Measurements from ENCODE around the gene RAB27A.
A peak's percentile ranks its signal among the peaks of the same experiment; 100 is the strongest.

RAB27A gene

GRCh38 chr15:55234104-55234799 is 55.4 kb downstream of the RAB27A start:
- DNase-seq (ENCODE audit: extremely low spot score, insufficient read length, low read depth) (no peak), FAIRE-seq (no peak)

GRCh38 chr15:55231455-55231854 is 58.2 kb downstream of the RAB27A start:
- FAIRE-seq = no peak

GRCh38 chr15:55230953-55231352 is 58.7 kb downstream of the RAB27A start:
- DNase-seq (ENCODE audit: extremely low spot score, insufficient read length, low read depth) = no peak
- no peak for FAIRE-seq

More at GRCh38 chr15:55231455-55231854, 58.2 kb downstream of the RAB27A start:
- no peak for DNase-seq (ENCODE audit: extremely low spot score, insufficient read length, low read depth)

- no peak for DNase-seq (ENCODE audit: extremely low spot score, insufficient read length, low read depth)
- FAIRE-seq = no peak
These were observed 59.5 kb downstream of the RAB27A start for GRCh38 chr15:55230051-55230670.

- DNase-seq (ENCODE audit: extremely low spot score, insufficient read length, low read depth) = no peak
- no peak for FAIRE-seq
These were observed 63.5 kb downstream of the RAB27A start for GRCh38 chr15:55226127-55226526.

GRCh38 chr15:55224892-55225291 is 64.7 kb downstream of the RAB27A start:
- FAIRE-seq (peak; percentile 56), DNase-seq (ENCODE audit: extremely low spot score, insufficient read length, low read depth) (no peak)

- DNase-seq (ENCODE audit: extremely low spot score, insufficient read length, low read depth) = no peak
- FAIRE-seq = peak; percentile 87
These were observed 67.0 kb downstream of the RAB27A start for GRCh38 chr15:55222588-55222987.

- DNase-seq (ENCODE audit: extremely low spot score, insufficient read length, low read depth) = no peak
- FAIRE-seq = peak; percentile 61
These were observed 68.3 kb downstream of the RAB27A start for GRCh38 chr15:55221090-55222011.

GRCh38 chr15:55220606-55221005 is 69.0 kb downstream of the RAB27A start:
- FAIRE-seq (no peak), DNase-seq (ENCODE audit: extremely low spot score, insufficient read length, low read depth) (no peak)

- FAIRE-seq = no peak
- DNase-seq (ENCODE audit: extremely low spot score, insufficient read length, low read depth) = no peak
These were observed 71.6 kb downstream of the RAB27A start for GRCh38 chr15:55218056-55218455.

- DNase-seq (ENCODE audit: extremely low spot score, insufficient read length, low read depth) (no peak), FAIRE-seq (no peak)
These were observed 85.1 kb downstream of the RAB27A start for GRCh38 chr15:55204464-55204863.

- no peak for DNase-seq (ENCODE audit: extremely low spot score, insufficient read length, low read depth)
- no peak for FAIRE-seq
These were observed 87.4 kb downstream of the RAB27A start for GRCh38 chr15:55202206-55202605.

GRCh38 chr15:55198706-55199105 is 90.9 kb downstream of the RAB27A start:
- FAIRE-seq (no peak), DNase-seq (ENCODE audit: extremely low spot score, insufficient read length, low read depth) (no peak)

GRCh38 chr15:55197719-55198118 is 91.9 kb downstream of the RAB27A start:
- DNase-seq (ENCODE audit: extremely low spot score, insufficient read length, low read depth) (no peak), FAIRE-seq (no peak)

GRCh38 chr15:55197362-55197705 is 92.3 kb downstream of the RAB27A start:
- FAIRE-seq (no peak), DNase-seq (ENCODE audit: extremely low spot score, insufficient read length, low read depth) (no peak)

GRCh38 chr15:55196458-55197361 is 92.9 kb downstream of the RAB27A start, which contains the start of gene RSL24D1:
Gene RSL24D1, minus strand, starts transcription at chr15:55196941. Its CDS starts 51 bp downstream, at chr15:55196890.
- FAIRE-seq = peak; percentile 100
- DNase-seq (ENCODE audit: extremely low spot score, insufficient read length, low read depth) = peak; percentile 86

- FAIRE-seq (no peak), DNase-seq (ENCODE audit: extremely low spot score, insufficient read length, low read depth) (no peak)
These were observed 93.6 kb downstream of the RAB27A start for GRCh38 chr15:55195996-55196395.

- no peak for DNase-seq (ENCODE audit: extremely low spot score, insufficient read length, low read depth)
- no peak for FAIRE-seq
These were observed 95.4 kb downstream of the RAB27A start for GRCh38 chr15:55194256-55194655.

GRCh38 chr15:55186331-55186730 is 103.3 kb downstream of the RAB27A start:
- no peak for FAIRE-seq
- no peak for DNase-seq (ENCODE audit: extremely low spot score, insufficient read length, low read depth)

GRCh38 chr15:55183679-55184078 is 105.9 kb downstream of the RAB27A start:
- no peak for DNase-seq (ENCODE audit: extremely low spot score, insufficient read length, low read depth)
- FAIRE-seq = no peak

Data from GM18507 (cell line).